Activated T-cell treated with anti-CD3 and anti-CD28 coated beads, Interleukin-2, amount 50 U/mL, for 72 hours (primary cell): ENCODE measurements around the gene GRAMD4. TPM values are rescaled to one million over a fixed set of nuclear protein-coding genes. Genes with fewer than 3 reads are reported as not detected.
A peak's percentile ranks its signal among the peaks of the same experiment; 100 is the strongest.

Experiments
- ATAC-seq, 2 donors: fragments of 150-1000 bp; cut with Tn5 transposase; replicated peaks in 1 of 2; 2 replicates each; pipeline ENCODE4 v1.10.0; 2021; ENCODE audit warnings: moderate library complexity in 2 of 2, mild to moderate bottlenecking in 1 of 2
- DNase-seq, 2 donors: peaks; one replicate each; pipeline ENCODE4 v3.0.0; 2021 to 2022; ENCODE audit warnings: mixed read lengths in 1 of 2
- H3K27ac Mint-ChIP-seq: one replicate; pipeline ENCODE4 v1.8.0; 2022; ENCODE audit warnings: mild to moderate bottlenecking, moderate library complexity, mixed read lengths
- H3K27me3 Mint-ChIP-seq: one replicate; pipeline ENCODE4 v1.8.0; 2022; ENCODE audit warnings: low read depth, mixed read lengths
- H3K36me3 Mint-ChIP-seq, 2 donors: one replicate each; pipeline ENCODE4 v1.8.0; 2022; ENCODE audit warnings: mixed read lengths in 2 of 2, mild to moderate bottlenecking in 1 of 2; ENCODE audit not compliant: insufficient read depth in 2 of 2
- H3K4me1 Mint-ChIP-seq: one replicate; pipeline ENCODE4 v1.8.0; 2022; ENCODE audit warnings: low read depth, mixed read lengths
- H3K4me3 Mint-ChIP-seq, 2 donors: one replicate each; pipeline ENCODE4 v1.8.0; 2022; ENCODE audit warnings: mild to moderate bottlenecking in 2 of 2, mixed read lengths in 2 of 2, moderate library complexity in 2 of 2
- H3K9me3 Mint-ChIP-seq, 2 donors: one replicate each; pipeline ENCODE4 v1.8.0; 2022; ENCODE audit warnings: mixed read lengths in 2 of 2
- total RNA-seq, 2 donors: library from RNA; stranded (reverse); gene quantifications; one replicate each; pipeline ENCODE4 v1.2.3, GENCODE V29; 2022

GRAMD4 gene
- total RNA-seq = 10 to 100 TPM; 42.8 to 53.5 TPM

GRCh38 chr22:46619830-46620501 is at the start of gene GRAMD4:
Gene GRAMD4, plus strand, starts transcription at chr22:46620386. Its CDS starts 6,414 bp downstream, at chr22:46626800.
- Mint-ChIP-seq H3K4me3 (no peak within 1 kb of the TSS), H3K27ac (no peak within 1 kb of the TSS), H3K9me3 (no peaks in the 10 kb centered on the region), H3K36me3 (no peaks in the 10 kb centered on the region), H3K27me3 (no peaks in the 10 kb centered on the region), H3K4me1 (no peaks in the 10 kb centered on the region)
- ATAC-seq = no peak
- DNase-seq = no peak

GRCh38 chr22:46571642-46572250 is 48.4 kb upstream of the GRAMD4 start:
- no peak for ATAC-seq
- Mint-ChIP-seq H3K9me3 (peaks cover 6 to 9% of the 10 kb centered on the region in 2 donors), H3K36me3 (peaks cover 5% of the 10 kb centered on the region in 2 donors), H3K27me3 (no peaks in the 10 kb centered on the region), H3K27ac (no peak overlapping the region), H3K4me3 (no peak overlapping the region), H3K4me1 (peaks cover 24% of the 10 kb centered on the region)
- no peak for DNase-seq

- ATAC-seq = no peak
- peaks cover 4 to 6% of the 10 kb centered on the region in 2 donors for H3K9me3 Mint-ChIP-seq
- DNase-seq = no peak
- no peak overlapping the region for H3K27ac Mint-ChIP-seq
- H3K27me3 Mint-ChIP-seq = no peaks in the 10 kb centered on the region
- H3K4me3 Mint-ChIP-seq = no peak overlapping the region
- H3K4me1 Mint-ChIP-seq = peaks cover 28% of the 10 kb centered on the region
- H3K36me3 Mint-ChIP-seq = peaks cover 5 to 7% of the 10 kb centered on the region in 2 donors
Measured at GRCh38 chr22:46572911-46573780, 47.0 kb upstream of the GRAMD4 start.

GRCh38 chr22:46573781-46574437 is 46.3 kb upstream of the GRAMD4 start:
- peaks cover 28% of the 10 kb centered on the region for H3K4me1 Mint-ChIP-seq

GRCh38 chr22:46574438-46574992 is 45.7 kb upstream of the GRAMD4 start:
- Mint-ChIP-seq H3K4me1 (peaks cover 33% of the 10 kb centered on the region), H3K9me3 (peaks cover 4 to 6% of the 10 kb centered on the region in 2 donors), H3K36me3 (peaks cover 5 to 7% of the 10 kb centered on the region in 2 donors), H3K27ac (no peak overlapping the region), H3K27me3 (no peaks in the 10 kb centered on the region), H3K4me3 (no peak overlapping the region)
- ATAC-seq (no peak), DNase-seq (no peak)

More at GRCh38 chr22:46573781-46574437, 46.3 kb upstream of the GRAMD4 start:
- H3K9me3 Mint-ChIP-seq = peaks cover 4 to 6% of the 10 kb centered on the region in 2 donors
- H3K36me3 Mint-ChIP-seq = peaks cover 5 to 7% of the 10 kb centered on the region in 2 donors
- ATAC-seq (no peak), DNase-seq (no peak)
- H3K4me3 Mint-ChIP-seq = no peak overlapping the region
- H3K27me3 Mint-ChIP-seq = no peaks in the 10 kb centered on the region
- no peak overlapping the region for H3K27ac Mint-ChIP-seq

GRCh38 chr22:46574993-46575910 is 44.9 kb upstream of the GRAMD4 start:
- Mint-ChIP-seq H3K27me3 (no peaks in the 10 kb centered on the region), H3K27ac (no peak overlapping the region), H3K36me3 (peaks cover 5 to 7% of the 10 kb centered on the region in 2 donors), H3K4me1 (peaks cover 39% of the 10 kb centered on the region), H3K4me3 (peak overlapping the region; percentile 68 to 81), H3K9me3 (peaks cover 4 to 6% of the 10 kb centered on the region in 2 donors)
- ATAC-seq (no peak), DNase-seq (no peak)

GRCh38 chr22:46575911-46576555 is 44.2 kb upstream of the GRAMD4 start:
- peaks cover 43% of the 10 kb centered on the region for H3K4me1 Mint-ChIP-seq
- no peak overlapping the region for H3K27ac Mint-ChIP-seq
- H3K27me3 Mint-ChIP-seq = no peaks in the 10 kb centered on the region
- peaks cover 4 to 7% of the 10 kb centered on the region in 2 donors for H3K36me3 Mint-ChIP-seq
- DNase-seq (no peak), ATAC-seq (no peak)
- peaks cover 4 to 6% of the 10 kb centered on the region in 2 donors for H3K9me3 Mint-ChIP-seq
- H3K4me3 Mint-ChIP-seq = peak overlapping the region; percentile 81 to 83

GRCh38 chr22:46576556-46577367 is 43.4 kb upstream of the GRAMD4 start:
- Mint-ChIP-seq H3K4me3 (peak overlapping the region; percentile 81 to 83), H3K4me1 (peaks cover 50% of the 10 kb centered on the region), H3K9me3 (peaks cover 3 to 4% of the 10 kb centered on the region in 2 donors), H3K36me3 (peaks cover 4 to 6% of the 10 kb centered on the region in 2 donors), H3K27ac (no peak overlapping the region), H3K27me3 (no peaks in the 10 kb centered on the region)
- ATAC-seq (peak; percentile 77 to 83), DNase-seq (peak; percentile 61 to 74)

- ATAC-seq (peak; percentile 42 to 52), DNase-seq (peak; percentile 18 to 31)
- H3K4me3 Mint-ChIP-seq = peak overlapping the region; percentile 92 to 96
- peak overlapping the region; percentile 90 for H3K27ac Mint-ChIP-seq
- H3K4me1 Mint-ChIP-seq = peaks cover 50% of the 10 kb centered on the region
- peaks cover 0 to 2% of the 10 kb centered on the region in 2 donors for H3K36me3 Mint-ChIP-seq
- no peaks in the 10 kb centered on the region for H3K9me3 Mint-ChIP-seq
- H3K27me3 Mint-ChIP-seq = no peaks in the 10 kb centered on the region
Measured at GRCh38 chr22:46577368-46578249, 42.6 kb upstream of the GRAMD4 start.

- Mint-ChIP-seq H3K9me3 (no peaks in the 10 kb centered on the region), H3K27me3 (no peaks in the 10 kb centered on the region), H3K4me1 (peaks cover 51% of the 10 kb centered on the region), H3K27ac (no peak overlapping the region), H3K36me3 (peaks cover 0 to 2% of the 10 kb centered on the region in 2 donors), H3K4me3 (peak overlapping the region; percentile 92 to 96)
- DNase-seq = no peak
- ATAC-seq = no peak
Measured at GRCh38 chr22:46578251-46578823, 41.8 kb upstream of the GRAMD4 start.
